ENCODE data around the gene GRIK2. TPM values are rescaled to one million over a fixed set of nuclear protein-coding genes. Genes with fewer than 3 reads are reported as not detected.
"Not testable (repeated sequence)": the region's sequence is repeated elsewhere in the genome, so short reads cannot be mapped to it uniquely, and the experiment has no call there.

GRIK2 gene
- total RNA-seq, 2 experiments from 2014 or later = not detected

- CTCF ChIA-PET = no interaction called here
Observed at GRCh38 chr6:101607111-101607690, 213.7 kb downstream of the GRIK2 start.

GRCh38 chr6:101608703-101609102 is 215.2 kb downstream of the GRIK2 start:
- CTCF ChIA-PET = no interaction called here
- POLR2A ChIA-PET = no interaction called here

More at GRCh38 chr6:101607111-101607690, 213.7 kb downstream of the GRIK2 start:
- POLR2A ChIA-PET = no interaction called here

- POLR2A ChIA-PET = no interaction called here
- CTCF ChIA-PET = no interaction called here
Observed at GRCh38 chr6:101613556-101613955, 220.0 kb downstream of the GRIK2 start.

GRCh38 chr6:101614774-101615173 is 221.3 kb downstream of the GRIK2 start:
- CTCF ChIA-PET = no interaction called here
- POLR2A ChIA-PET = no interaction called here

- ChIA-PET POLR2A (no interaction called here), CTCF (no interaction called here)
Observed at GRCh38 chr6:101626269-101626668, 232.8 kb downstream of the GRIK2 start.

GRCh38 chr6:101630941-101631340 is 237.4 kb downstream of the GRIK2 start:
- ChIA-PET POLR2A (no interaction called here), CTCF (no interaction called here)

- ChIA-PET POLR2A (no interaction called here), CTCF (interaction anchor here (0.6 kb wide), 1 partner anchor 108 kb away, joined by 4 read pairs; no protein-coding TSS in a partner anchor)
Observed at GRCh38 chr6:101633081-101633480, 239.6 kb downstream of the GRIK2 start.

GRCh38 chr6:101638865-101639264 is 245.4 kb downstream of the GRIK2 start:
- CTCF ChIA-PET, POLR2A ChIA-PET: not testable (repeated sequence)

- ChIA-PET POLR2A (no interaction called here), CTCF (no interaction called here)
Observed at GRCh38 chr6:101640131-101640530, 246.6 kb downstream of the GRIK2 start.

GRCh38 chr6:101645770-101646169 is 252.3 kb downstream of the GRIK2 start:
- CTCF ChIA-PET = no interaction called here
- POLR2A ChIA-PET = no interaction called here

- CTCF ChIA-PET = no interaction called here
- POLR2A ChIA-PET = no interaction called here
Observed at GRCh38 chr6:101650402-101651100, 257.0 kb downstream of the GRIK2 start.

GRCh38 chr6:101652079-101652478 is 258.6 kb downstream of the GRIK2 start:
- CTCF ChIA-PET = no interaction called here
- POLR2A ChIA-PET = no interaction called here

GRCh38 chr6:101655109-101655508 is 261.6 kb downstream of the GRIK2 start:
- POLR2A ChIA-PET = no interaction called here

GRCh38 chr6:101662111-101662897 is 268.8 kb downstream of the GRIK2 start:
- POLR2A ChIA-PET = no interaction called here

More at GRCh38 chr6:101655109-101655508, 261.6 kb downstream of the GRIK2 start:
- CTCF ChIA-PET = no interaction called here

GRCh38 chr6:101663100-101663499 is 269.6 kb downstream of the GRIK2 start:
- ChIA-PET CTCF (no interaction called here), POLR2A (no interaction called here)

More at GRCh38 chr6:101662111-101662897, 268.8 kb downstream of the GRIK2 start:
- CTCF ChIA-PET = no interaction called here

- ChIA-PET POLR2A (no interaction called here), CTCF (no interaction called here)
Observed at GRCh38 chr6:101666256-101666655, 272.7 kb downstream of the GRIK2 start.

GRCh38 chr6:101668496-101669030 is 275.1 kb downstream of the GRIK2 start:
- POLR2A ChIA-PET = no interaction called here
- CTCF ChIA-PET = no interaction called here

GRCh38 chr6:101676187-101676586 is 282.7 kb downstream of the GRIK2 start:
- CTCF ChIA-PET = no interaction called here

GRCh38 chr6:101682937-101683336 is 289.4 kb downstream of the GRIK2 start:
- CTCF ChIA-PET = no interaction called here
- POLR2A ChIA-PET = no interaction called here

More at GRCh38 chr6:101676187-101676586, 282.7 kb downstream of the GRIK2 start:
- POLR2A ChIA-PET = no interaction called here

GRCh38 chr6:101683884-101684283 is 290.4 kb downstream of the GRIK2 start:
- CTCF ChIA-PET = no interaction called here

GRCh38 chr6:101686653-101687052 is 293.1 kb downstream of the GRIK2 start:
- ChIA-PET CTCF (no interaction called here), POLR2A (no interaction called here)

More at GRCh38 chr6:101683884-101684283, 290.4 kb downstream of the GRIK2 start:
- POLR2A ChIA-PET = no interaction called here
